ENCODE data around the gene TBX6. TPM values are rescaled to one million over a fixed set of nuclear protein-coding genes. Genes with fewer than 3 reads are reported as not detected.

The TBX6 gene
- total and polyA plus RNA-seq, 10 of the 15 experiments (the other 5 are each of a cell fraction or from before 2014, with no cell fraction given), result 0.08 to 0.90 (median 0.31) TPM; not detected in 2

GRCh38 chr16:30092373-30093010 lies 768 bp upstream of the TBX6 start (continued):
- TF ChIP-seq MEF2B (IDR thresholded peaks at IDR 0.05; ENCODE audit: partially characterized antibody, poor library complexity, severe bottlenecking) (peak; percentile 60), ZNF217 (IDR thresholded peaks at IDR 0.05) (peak; percentile 82), ZBTB4 (CRISPR knock-in tag; IDR thresholded peaks at IDR 0.05) (0 out of 2 replicates have a peak, but pooled peaks have one; percentile 21), RCOR1 (conservative IDR thresholded peaks at IDR 0.05; ENCODE audit: low read depth, low read length) (peak; percentile 88; the same call in 1 of the 2 replicates), NFXL1 (IDR thresholded peaks at IDR 0.05; ENCODE audit: borderline replicate concordance) (no peak), CTCF (IDR thresholded peaks at IDR 0.05 in 2 of 3, conservative IDR thresholded peaks at IDR 0.05 in 1 of 3; ENCODE audit: control insufficient read depth in 2 of 3, extremely low read depth in 1 of 3, insufficient read depth in 1 of 3, low read depth in 3 of 3, low read length in 3 of 3) (peak; percentile 90 to 95 (median 94); a peak in 5 of 6 replicates), EGR1 (IDR thresholded peaks at IDR 0.05; ENCODE audit: borderline replicate concordance in 1 of 2, low read depth in 2 of 2, low read length in 2 of 2) (peak in 1 of 2 experiments; percentile 57; a peak in 2 of 3 replicates), SRF (IDR thresholded peaks at IDR 0.05; ENCODE audit: low read depth in 2 of 2, low read length in 2 of 2) (no peak), SMARCA5 (IDR thresholded peaks at IDR 0.05) (peak; percentile 100), PRDM15 (CRISPR knock-in tag; IDR thresholded peaks at IDR 0.05) (0 out of 2 replicates have a peak, but pooled peaks have one; percentile 59), JUND (IDR thresholded peaks at IDR 0.05; ENCODE audit: low read depth, low read length) (no peak)

Measured in GM12878 (cell line).